ENCODE measurements around the gene NDUFA3. TPM values are rescaled to one million over a fixed set of nuclear protein-coding genes. Genes with fewer than 3 reads are reported as not detected.
A peak's percentile ranks its signal among the peaks of the same experiment; 100 is the strongest.

NDUFA3 gene
- total and polyA plus RNA-seq, 2 of the 13 experiments (the other 11 are each of a cell fraction or from before 2014, with no cell fraction given), result 31.6 to 75.4 TPM

GRCh38 chr19:54136864-54137698, 34.4 kb downstream of the NDUFA3 start (continued):
- no peak for TF ChIP-seq ZNF225 (CRISPR knock-in tag; IDR thresholded peaks at IDR 0.05)
- TF ChIP-seq RFX5 (IDR thresholded peaks at IDR 0.05; ENCODE audit: low read depth, low read length), result peak; percentile 43; the same call in 1 of the 2 replicates
- TF ChIP-seq ZNF468 (CRISPR knock-in tag; IDR thresholded peaks at IDR 0.05), result no peak
- TF ChIP-seq ZNF430 (CRISPR knock-in tag; IDR thresholded peaks at IDR 0.05), result no peak
- TF ChIP-seq ZBTB42 (CRISPR knock-in tag; IDR thresholded peaks at IDR 0.05), result no peak
- TF ChIP-seq, protein P1, sequence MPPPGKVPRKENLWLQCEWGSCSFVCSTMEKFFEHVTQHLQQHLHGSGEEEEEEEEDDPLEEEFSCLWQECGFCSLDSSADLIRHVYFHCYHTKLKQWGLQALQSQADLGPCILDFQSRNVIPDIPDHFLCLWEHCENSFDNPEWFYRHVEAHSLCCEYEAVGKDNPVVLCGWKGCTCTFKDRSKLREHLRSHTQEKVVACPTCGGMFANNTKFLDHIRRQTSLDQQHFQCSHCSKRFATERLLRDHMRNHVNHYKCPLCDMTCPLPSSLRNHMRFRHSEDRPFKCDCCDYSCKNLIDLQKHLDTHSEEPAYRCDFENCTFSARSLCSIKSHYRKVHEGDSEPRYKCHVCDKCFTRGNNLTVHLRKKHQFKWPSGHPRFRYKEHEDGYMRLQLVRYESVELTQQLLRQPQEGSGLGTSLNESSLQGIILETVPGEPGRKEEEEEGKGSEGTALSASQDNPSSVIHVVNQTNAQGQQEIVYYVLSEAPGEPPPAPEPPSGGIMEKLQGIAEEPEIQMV (CRISPR knock-in tag; IDR thresholded peaks at IDR 0.05; ENCODE audit: low read depth), result peak; percentile 95
- TF ChIP-seq ZNF775 (CRISPR knock-in tag; IDR thresholded peaks at IDR 0.05; ENCODE audit: borderline replicate concordance), result no peak
- TF ChIP-seq, protein P2, sequence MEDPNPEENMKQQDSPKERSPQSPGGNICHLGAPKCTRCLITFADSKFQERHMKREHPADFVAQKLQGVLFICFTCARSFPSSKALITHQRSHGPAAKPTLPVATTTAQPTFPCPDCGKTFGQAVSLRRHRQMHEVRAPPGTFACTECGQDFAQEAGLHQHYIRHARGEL (CRISPR knock-in tag; IDR thresholded peaks at IDR 0.05), result no peak
- TF ChIP-seq ZNF44 (CRISPR knock-in tag; IDR thresholded peaks at IDR 0.05), result no peak
- TF ChIP-seq, protein P3, sequence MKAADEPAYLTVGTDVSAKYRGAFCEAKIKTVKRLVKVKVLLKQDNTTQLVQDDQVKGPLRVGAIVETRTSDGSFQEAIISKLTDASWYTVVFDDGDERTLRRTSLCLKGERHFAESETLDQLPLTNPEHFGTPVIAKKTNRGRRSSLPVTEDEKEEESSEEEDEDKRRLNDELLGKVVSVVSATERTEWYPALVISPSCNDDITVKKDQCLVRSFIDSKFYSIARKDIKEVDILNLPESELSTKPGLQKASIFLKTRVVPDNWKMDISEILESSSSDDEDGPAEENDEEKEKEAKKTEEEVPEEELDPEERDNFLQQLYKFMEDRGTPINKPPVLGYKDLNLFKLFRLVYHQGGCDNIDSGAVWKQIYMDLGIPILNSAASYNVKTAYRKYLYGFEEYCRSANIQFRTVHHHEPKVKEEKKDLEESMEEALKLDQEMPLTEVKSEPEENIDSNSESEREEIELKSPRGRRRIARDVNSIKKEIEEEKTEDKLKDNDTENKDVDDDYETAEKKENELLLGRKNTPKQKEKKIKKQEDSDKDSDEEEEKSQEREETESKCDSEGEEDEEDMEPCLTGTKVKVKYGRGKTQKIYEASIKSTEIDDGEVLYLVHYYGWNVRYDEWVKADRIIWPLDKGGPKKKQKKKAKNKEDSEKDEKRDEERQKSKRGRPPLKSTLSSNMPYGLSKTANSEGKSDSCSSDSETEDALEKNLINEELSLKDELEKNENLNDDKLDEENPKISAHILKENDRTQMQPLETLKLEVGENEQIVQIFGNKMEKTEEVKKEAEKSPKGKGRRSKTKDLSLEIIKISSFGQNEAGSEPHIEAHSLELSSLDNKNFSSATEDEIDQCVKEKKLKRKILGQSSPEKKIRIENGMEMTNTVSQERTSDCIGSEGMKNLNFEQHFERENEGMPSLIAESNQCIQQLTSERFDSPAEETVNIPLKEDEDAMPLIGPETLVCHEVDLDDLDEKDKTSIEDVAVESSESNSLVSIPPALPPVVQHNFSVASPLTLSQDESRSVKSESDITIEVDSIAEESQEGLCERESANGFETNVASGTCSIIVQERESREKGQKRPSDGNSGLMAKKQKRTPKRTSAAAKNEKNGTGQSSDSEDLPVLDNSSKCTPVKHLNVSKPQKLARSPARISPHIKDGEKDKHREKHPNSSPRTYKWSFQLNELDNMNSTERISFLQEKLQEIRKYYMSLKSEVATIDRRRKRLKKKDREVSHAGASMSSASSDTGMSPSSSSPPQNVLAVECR (CRISPR knock-in tag; IDR thresholded peaks at IDR 0.05; ENCODE audit: borderline replicate concordance), result peak; percentile 44; the same call in 1 of the 2 replicates
- no peak for TF ChIP-seq SRSF4 (IDR thresholded peaks at IDR 0.05; ENCODE audit: low read depth, low read length, poor library complexity, severe bottlenecking)
- TF ChIP-seq KAT7 (CRISPR knock-in tag; IDR thresholded peaks at IDR 0.05; ENCODE audit: borderline replicate concordance), result no peak
- no peak for TF ChIP-seq AGO2 (optimal IDR thresholded peaks at IDR 0.05; ENCODE audit: low read depth, low read length)
- no peak for TF ChIP-seq REXO4 (CRISPR knock-in tag; IDR thresholded peaks at IDR 0.05; ENCODE audit: borderline replicate concordance)
- TF ChIP-seq HDAC2 (CRISPR knock-in tag; IDR thresholded peaks at IDR 0.05), result no peak
- no peak for TF ChIP-seq YY1 (IDR thresholded peaks at IDR 0.05; ENCODE audit: insufficient read depth, insufficient replicate concordance, low read depth, low read length)
- TF ChIP-seq CCAR2 (optimal IDR thresholded peaks at IDR 0.05; ENCODE audit: low read depth, low read length), result no peak
